Measurements from ENCODE around the gene SLC25A45.

SLC25A45 gene

DNA sequence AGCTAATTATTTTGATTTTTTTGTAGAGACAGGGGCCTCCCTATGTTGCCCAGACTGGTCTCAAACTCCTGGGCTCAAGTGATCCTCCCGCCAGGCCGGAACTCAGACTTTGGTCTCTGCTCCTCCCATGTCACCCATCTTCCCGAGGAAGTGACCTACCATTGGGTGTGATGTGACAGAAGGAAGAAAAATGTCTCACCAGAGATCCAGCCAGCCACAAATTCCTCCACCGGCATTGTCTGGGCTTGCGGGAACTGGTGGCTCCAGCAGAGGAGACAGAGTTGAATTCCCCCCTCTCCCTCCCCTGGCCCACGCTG, 772 bp downstream of the SLC25A45 start:
- TF ChIP-seq, protein P1, sequence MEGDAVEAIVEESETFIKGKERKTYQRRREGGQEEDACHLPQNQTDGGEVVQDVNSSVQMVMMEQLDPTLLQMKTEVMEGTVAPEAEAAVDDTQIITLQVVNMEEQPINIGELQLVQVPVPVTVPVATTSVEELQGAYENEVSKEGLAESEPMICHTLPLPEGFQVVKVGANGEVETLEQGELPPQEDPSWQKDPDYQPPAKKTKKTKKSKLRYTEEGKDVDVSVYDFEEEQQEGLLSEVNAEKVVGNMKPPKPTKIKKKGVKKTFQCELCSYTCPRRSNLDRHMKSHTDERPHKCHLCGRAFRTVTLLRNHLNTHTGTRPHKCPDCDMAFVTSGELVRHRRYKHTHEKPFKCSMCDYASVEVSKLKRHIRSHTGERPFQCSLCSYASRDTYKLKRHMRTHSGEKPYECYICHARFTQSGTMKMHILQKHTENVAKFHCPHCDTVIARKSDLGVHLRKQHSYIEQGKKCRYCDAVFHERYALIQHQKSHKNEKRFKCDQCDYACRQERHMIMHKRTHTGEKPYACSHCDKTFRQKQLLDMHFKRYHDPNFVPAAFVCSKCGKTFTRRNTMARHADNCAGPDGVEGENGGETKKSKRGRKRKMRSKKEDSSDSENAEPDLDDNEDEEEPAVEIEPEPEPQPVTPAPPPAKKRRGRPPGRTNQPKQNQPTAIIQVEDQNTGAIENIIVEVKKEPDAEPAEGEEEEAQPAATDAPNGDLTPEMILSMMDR (conservative IDR thresholded peaks at IDR 0.05; ENCODE audit: low read length), result no peak
- peak overlapping the region; percentile 62 for H3K4me3 ChIP-seq (ENCODE audit: low read length)
- peak; percentile 75 for DNase-seq (ENCODE audit: low read depth)

DNA sequence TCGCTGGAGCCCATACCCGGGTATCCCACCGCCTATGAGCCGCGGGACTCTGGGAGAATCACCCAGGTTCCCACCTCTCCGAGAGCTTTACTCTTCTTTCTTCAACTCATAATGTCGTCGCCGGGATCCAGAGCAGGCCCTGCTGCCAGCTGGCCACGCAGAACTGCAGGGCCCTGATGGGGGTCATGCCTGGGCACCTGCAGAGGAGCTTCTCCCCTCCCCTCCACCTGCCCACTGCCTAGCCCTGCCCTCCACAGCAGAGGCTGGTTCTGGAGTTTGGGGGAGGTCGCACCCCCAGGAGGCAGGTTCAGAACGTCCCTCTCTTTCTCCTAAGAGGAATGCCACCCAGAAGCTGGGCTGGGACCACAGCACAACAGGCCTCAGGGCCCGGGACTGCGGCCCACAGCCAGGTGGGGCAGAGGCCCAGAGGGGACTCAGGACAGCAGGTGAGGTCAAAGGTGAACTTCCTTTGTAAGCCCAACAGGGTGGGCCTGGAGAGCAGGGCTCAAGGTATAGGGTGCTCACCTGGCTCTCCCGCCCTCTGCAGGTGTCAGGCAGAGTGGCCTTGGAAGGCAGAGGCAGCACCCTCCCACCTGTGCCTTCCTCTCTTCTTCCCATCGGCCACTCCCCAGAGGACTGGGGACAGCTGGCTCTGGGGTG, 1.9 kb downstream of the SLC25A45 start:
- no peak for DNase-seq (ENCODE audit: low read depth)
- TF ChIP-seq, protein P1 (conservative IDR thresholded peaks at IDR 0.05; ENCODE audit: low read length), result no peak
- H3K4me3 ChIP-seq (ENCODE audit: low read length), result no peak overlapping the region

DNA sequence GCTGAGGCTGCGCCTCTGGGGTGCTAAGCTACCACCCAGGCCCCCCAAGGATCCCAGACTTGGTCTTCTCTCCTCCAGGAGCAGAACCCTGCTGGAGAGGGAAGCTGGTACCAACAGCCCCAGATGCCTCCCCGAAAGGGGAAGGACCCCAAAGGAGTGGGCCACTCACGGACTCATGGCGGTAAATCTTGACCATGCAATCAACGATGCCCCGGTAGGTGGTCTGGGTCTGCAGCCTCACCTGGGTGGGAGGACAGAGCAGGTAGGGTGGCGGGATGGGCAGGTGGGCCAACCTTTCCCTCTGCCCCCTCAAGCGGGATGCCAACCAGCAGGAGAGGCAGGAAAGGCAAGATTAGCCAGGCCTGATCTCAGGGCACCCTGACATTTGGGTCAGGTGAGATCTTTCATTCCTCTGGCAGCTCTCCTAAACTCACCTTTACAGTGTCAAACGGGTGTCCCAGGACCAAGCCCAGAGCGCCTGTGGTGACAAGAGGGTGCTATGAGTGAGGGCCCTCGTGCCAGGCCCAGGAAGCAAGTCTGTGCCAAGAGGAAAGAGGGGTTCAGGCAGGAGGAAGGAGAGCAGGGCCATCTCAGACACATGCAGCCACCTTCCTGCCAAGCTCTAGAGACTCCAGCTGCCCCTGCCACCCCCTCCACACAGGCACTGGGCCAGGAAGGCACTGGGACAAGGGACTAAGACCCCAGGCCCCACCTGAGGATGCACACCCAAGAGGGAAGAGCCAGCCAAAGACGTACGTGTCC, 2.6 kb downstream of the SLC25A45 start:
- no peak overlapping the region for H3K4me3 ChIP-seq (ENCODE audit: low read length)
- TF ChIP-seq, protein P1 (conservative IDR thresholded peaks at IDR 0.05; ENCODE audit: low read length), result no peak
- DNase-seq (ENCODE audit: low read depth), result no peak

DNA sequence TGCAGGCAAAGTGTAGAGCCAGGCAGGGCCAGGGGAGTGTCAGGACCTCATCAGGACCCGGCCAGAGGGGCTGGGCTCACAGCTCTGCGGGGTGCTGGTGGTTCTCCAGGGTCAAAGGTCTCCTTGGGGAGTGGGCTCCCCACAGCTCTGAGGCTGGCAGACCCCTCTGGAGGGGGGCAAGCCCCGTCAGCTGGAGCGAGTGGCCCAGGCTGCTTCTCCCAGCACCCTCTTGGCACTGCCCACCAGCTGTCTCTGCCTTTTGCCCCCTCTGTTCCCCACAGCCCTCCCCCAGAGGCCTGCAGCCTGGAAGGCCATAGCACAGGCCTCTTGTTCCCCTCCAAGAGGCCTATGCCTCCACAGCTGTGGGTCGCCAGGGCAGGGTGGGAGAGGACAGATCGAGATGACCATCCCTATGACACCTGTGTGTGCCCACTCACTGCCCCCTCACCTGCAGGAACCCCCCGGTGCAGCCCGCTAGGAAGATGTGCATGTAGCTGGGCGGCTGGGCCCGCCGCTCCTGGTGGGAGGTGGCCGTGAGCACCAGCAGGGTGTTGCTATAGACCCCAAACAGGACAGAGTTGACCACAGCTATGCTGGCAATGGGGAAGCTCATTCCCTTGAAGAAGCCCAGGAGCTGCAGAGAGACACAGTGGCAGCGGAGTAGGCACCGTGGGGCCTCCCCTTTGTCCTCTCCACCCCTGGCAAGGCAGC, 3.4 kb downstream of the SLC25A45 start:
- DNase-seq (ENCODE audit: low read depth), result no peak
- H3K4me3 ChIP-seq (ENCODE audit: low read length), result no peak overlapping the region
- TF ChIP-seq, protein P1 (conservative IDR thresholded peaks at IDR 0.05; ENCODE audit: low read length), result no peak

DNA sequence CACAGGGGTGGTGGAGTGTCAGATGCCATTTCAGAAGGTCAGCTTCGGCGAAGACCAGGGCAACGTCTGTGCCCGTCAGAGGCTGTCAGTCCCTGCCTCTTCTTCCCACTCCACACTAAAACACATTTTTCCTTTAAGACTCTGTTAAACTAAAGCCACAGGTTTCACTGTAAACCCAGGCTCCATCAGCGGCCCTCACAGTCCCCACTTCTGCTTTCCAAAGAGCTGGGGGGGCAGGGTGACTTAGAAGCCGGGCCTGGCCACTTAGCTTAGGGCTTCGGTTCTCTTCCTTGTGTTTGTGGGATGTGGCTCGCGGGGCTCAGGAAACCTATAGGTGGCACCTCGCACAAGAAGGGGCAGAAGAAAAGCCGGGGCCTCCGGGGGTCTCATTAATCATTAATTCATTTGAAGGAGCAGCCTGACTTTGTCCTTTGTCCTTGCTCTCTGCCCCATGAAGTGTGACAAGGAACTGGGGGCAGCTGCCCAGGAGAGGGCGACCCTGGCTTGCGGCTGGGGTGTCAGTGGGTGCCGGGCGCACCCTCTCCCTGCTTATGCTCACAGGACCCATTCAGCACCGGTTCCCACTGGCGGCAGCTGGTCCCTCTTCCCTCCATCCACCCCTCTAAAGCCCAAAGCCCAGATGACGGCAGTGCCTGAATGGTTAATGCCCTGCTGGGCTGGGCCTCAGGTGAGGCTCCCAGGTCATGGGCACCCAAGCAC, 4.1 kb downstream of the SLC25A45 start:
- DNase-seq (ENCODE audit: low read depth), result no peak
- TF ChIP-seq, protein P1 (conservative IDR thresholded peaks at IDR 0.05; ENCODE audit: low read length), result no peak
- no peak overlapping the region for H3K4me3 ChIP-seq (ENCODE audit: low read length)

DNA sequence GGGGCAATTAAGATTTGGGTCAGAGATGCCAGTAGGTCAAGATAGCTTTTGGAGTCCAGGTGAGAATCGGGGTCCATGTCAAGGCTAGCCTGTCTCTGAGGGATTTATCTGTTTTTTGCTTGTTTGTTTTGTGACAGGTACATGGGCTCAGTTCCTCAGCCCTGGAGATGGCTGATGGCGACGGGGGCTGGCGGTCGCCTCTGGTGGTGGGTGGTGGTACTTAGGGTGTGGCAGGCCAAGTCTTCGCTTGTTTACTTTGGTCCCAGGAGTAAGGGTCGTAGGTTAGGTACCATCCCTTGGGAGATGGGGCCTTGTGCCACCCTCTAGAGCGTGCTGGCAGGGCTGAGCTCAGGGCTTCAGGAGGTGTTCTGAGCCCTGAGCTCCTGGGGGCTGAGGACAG, 4.7 kb downstream of the SLC25A45 start:
- no peak overlapping the region for H3K4me3 ChIP-seq (ENCODE audit: low read length)
- TF ChIP-seq, protein P1 (conservative IDR thresholded peaks at IDR 0.05; ENCODE audit: low read length), result no peak
- no peak for DNase-seq (ENCODE audit: low read depth)
